Measurements from ENCODE around the gene PTPN5.

The PTPN5 gene

GRCh38 chr11:18733202-18733601, 58.4 kb downstream of the PTPN5 start:
- Mint-ChIP-seq H3K9me3 (no peaks in the 10 kb centered on the region), H3K27ac (peak overlapping the region; percentile 41), H3K4me1 (peaks cover 6% of the 10 kb centered on the region), H3K27me3 (peaks cover 2% of the 10 kb centered on the region), H3K36me3 (no peaks in the 10 kb centered on the region), H3K4me3 (no peak overlapping the region)

DNA sequence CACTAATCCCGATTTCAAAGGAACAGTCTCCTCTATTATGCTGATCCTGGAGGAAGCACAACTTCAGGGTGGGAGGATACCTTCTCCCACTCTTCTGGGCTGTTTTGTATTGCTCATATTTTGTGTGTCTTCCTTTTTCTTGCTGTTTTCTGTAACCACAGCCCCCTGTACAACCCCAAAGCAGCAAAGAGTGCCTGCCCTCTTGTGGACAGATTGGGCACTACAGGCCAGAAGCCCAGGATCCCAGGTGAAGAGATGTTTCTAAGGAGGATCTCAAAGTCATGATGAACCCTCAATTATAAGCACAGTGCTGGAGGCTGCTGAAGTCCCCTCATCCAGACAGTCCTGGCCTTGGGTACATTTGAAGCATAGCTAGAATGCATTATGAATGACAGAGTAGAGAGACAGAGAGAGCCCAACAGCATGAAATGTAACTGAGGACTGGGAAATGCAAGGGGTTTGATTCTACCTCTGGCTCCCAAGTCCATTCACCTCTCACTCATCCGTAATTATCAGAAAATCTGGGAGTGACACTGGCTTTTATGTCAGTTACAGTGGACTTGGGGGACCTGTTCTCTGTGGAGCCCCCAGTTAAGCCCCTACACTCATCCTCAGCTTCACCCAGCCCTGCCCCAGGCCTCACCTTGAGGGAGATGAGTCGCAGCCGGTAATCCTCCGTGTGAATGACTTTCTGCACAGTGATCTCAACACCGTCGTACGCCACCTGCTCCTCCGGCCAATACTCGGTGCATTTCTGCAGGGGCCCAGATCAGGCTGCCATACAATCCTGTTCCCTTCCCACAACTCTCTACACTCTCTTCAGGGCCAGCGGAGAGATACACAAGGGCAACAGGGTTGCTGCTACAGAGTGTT, 59.4 kb downstream of the PTPN5 start:
- Mint-ChIP-seq H3K4me3 (no peak overlapping the region), H3K27me3 (peaks cover 2% of the 10 kb centered on the region), H3K9me3 (no peaks in the 10 kb centered on the region), H3K4me1 (peaks cover 14% of the 10 kb centered on the region), H3K36me3 (no peaks in the 10 kb centered on the region), H3K27ac (no peak overlapping the region)

- Mint-ChIP-seq H3K4me1 (peaks cover 14% of the 10 kb centered on the region), H3K27ac (no peak overlapping the region), H3K4me3 (no peak overlapping the region), H3K27me3 (peaks cover 2% of the 10 kb centered on the region), H3K36me3 (no peaks in the 10 kb centered on the region), H3K9me3 (no peaks in the 10 kb centered on the region)
Measured at GRCh38 chr11:18731441-18731840, 60.2 kb downstream of the PTPN5 start.

DNA sequence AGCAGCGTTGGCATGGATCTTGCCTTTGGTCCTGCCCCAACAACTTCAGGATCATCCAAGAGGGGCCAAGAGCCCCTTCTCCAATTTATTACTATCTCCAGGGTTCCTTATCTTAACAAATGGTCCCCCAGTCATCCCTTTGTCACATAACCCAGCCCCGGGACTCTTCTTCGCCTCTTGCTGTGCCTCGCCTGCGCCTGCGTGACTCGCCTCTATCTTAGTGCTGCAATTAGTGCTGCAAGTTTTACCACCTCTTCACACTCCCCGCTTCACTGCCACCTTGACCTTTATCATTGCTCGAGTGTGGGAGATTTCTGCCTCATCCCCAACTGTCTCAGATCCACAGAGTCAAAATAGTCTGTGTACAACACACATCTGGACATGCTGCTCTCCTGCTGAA, 61.6 kb downstream of the PTPN5 start:
- no peak overlapping the region for H3K4me3 Mint-ChIP-seq
- no peaks in the 10 kb centered on the region for H3K36me3 Mint-ChIP-seq
- H3K9me3 Mint-ChIP-seq: no peaks in the 10 kb centered on the region
- no peak overlapping the region for H3K27ac Mint-ChIP-seq
- peaks cover 14% of the 10 kb centered on the region for H3K4me1 Mint-ChIP-seq
- no peaks in the 10 kb centered on the region for H3K27me3 Mint-ChIP-seq

DNA sequence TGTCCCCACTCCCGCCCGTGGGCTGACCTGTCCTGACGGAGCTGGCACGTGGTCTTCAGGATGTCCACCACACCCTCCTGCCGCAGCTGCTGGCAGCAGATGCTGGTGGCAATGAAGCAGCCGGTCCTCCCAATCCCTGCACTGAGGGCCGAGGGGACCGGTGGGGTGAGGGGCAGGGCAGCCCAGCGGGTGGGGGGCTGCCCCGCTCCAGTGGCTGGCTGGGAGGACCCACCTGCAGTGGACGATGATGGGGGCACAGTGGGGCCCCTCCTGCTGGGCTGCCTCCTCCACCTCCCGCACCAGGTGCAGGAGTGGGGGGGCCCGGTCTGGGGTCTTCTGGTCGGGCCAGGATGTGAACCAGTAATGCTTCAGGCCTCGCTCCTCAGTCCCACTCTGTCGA, 62.2 kb downstream of the PTPN5 start:
- Mint-ChIP-seq H3K27ac (no peak overlapping the region), H3K9me3 (no peaks in the 10 kb centered on the region), H3K4me3 (no peak overlapping the region), H3K4me1 (peaks cover 14% of the 10 kb centered on the region), H3K36me3 (no peaks in the 10 kb centered on the region), H3K27me3 (no peaks in the 10 kb centered on the region)

DNA sequence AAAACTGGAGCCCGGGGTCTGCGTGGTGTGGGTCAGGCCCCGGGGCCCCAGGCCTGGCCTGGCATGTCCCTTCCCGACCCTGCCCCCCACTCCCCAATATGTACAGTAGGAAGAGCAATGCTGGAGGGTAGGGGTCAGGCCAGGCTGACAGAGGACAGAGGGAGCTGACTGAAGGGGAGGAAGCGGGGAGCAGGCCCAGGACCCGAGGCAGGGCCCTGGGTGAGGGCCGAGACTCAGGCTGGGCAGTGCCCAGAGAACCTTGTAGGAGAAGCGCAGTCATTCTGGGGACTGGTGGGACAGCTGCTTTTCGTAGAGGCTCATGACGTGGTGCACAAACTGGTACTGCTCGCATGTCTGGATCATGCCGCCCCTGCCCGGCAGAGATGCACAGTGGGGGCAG, 62.9 kb downstream of the PTPN5 start:
- Mint-ChIP-seq H3K36me3 (no peaks in the 10 kb centered on the region), H3K27ac (no peak overlapping the region), H3K9me3 (no peaks in the 10 kb centered on the region), H3K27me3 (no peaks in the 10 kb centered on the region), H3K4me1 (peaks cover 14% of the 10 kb centered on the region), H3K4me3 (no peak overlapping the region)

- peak overlapping the region; percentile 1 for H3K27ac Mint-ChIP-seq
Measured at GRCh38 chr11:18727479-18728236, 63.9 kb downstream of the PTPN5 start.

GRCh38 chr11:18726040-18726439, 65.6 kb downstream of the PTPN5 start, which contains the start of gene IGSF22:
IGSF22 (minus strand) TSS chr11:18726188; CDS start chr11:18724236, 1,952 bp downstream.
- H3K27ac Mint-ChIP-seq: no peak within 1 kb of the TSS
- H3K27me3 Mint-ChIP-seq: no peaks in the 10 kb centered on the region
- H3K4me1 Mint-ChIP-seq: peaks cover 13% of the 10 kb centered on the region
- H3K36me3 Mint-ChIP-seq: no peaks in the 10 kb centered on the region
- no peak within 1 kb of the TSS for H3K4me3 Mint-ChIP-seq
- no peaks in the 10 kb centered on the region for H3K9me3 Mint-ChIP-seq

More at GRCh38 chr11:18727479-18728236, 63.9 kb downstream of the PTPN5 start:
- H3K9me3 Mint-ChIP-seq: no peaks in the 10 kb centered on the region
- no peaks in the 10 kb centered on the region for H3K36me3 Mint-ChIP-seq
- no peaks in the 10 kb centered on the region for H3K27me3 Mint-ChIP-seq
- H3K4me3 Mint-ChIP-seq: no peak overlapping the region
- peaks cover 14% of the 10 kb centered on the region for H3K4me1 Mint-ChIP-seq

GRCh38 chr11:18723991-18724390, 67.6 kb downstream of the PTPN5 start:
- Mint-ChIP-seq H3K9me3 (no peaks in the 10 kb centered on the region), H3K36me3 (no peaks in the 10 kb centered on the region), H3K4me3 (no peak overlapping the region), H3K4me1 (peaks cover 21% of the 10 kb centered on the region), H3K27me3 (no peaks in the 10 kb centered on the region), H3K27ac (no peak overlapping the region)

DNA sequence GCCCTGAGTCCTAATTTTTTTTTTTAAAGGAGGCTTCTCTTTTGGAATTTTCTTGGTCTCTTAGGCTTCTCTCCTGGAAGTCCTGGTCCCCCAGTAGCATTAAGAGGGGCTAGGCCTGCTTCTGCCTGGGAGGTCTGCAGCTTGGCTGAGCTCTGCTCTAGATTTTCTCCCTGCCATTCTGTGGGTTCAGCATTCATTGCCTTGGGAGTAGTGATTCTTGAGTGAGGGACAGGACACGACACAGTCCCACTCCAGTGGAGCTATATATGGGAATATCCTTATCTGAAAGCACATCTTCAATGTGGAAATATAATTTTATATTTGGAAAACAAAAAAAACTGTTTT, 69.3 kb downstream of the PTPN5 start:
- Mint-ChIP-seq H3K4me1 (peaks cover 11% of the 10 kb centered on the region), H3K4me3 (peak overlapping the region; percentile 94), H3K27me3 (no peaks in the 10 kb centered on the region), H3K27ac (no peak overlapping the region), H3K9me3 (no peaks in the 10 kb centered on the region), H3K36me3 (no peaks in the 10 kb centered on the region)

DNA sequence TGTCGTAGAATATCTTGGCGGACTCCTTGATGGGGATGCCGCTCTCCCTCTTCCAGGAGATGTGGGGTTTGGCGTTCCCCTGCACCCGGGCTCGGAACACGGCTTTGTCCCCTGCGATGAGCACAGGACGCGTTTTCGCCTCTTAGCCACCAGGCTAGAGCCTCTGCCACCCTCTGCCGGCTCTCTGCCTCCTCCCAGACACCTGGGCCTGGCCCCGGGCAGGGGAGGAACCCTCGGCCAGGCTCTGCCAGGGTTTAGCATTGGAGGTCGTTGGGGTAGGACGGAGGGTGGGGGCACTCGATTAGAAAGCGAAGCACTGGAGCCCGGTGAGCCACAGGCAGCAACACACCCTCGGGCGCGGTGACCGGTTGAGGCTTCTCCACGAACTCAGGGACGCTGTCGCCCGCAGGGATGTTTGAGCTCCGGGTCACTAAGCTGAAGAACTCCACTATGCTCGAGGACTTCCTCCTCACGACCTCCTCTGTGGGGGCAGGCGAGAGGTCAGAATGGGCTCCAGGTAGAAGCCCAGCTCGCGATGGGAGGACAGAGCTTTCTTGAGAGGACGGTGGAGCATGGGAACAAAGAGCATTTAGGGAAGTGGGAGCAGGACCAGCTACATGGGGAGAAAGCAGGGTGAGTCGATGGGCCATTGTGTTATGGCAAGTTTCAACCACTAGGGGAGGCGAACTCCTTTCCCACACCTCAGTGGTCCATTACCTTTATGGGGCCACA, 69.9 kb downstream of the PTPN5 start:
- Mint-ChIP-seq H3K27ac (no peak overlapping the region), H3K4me1 (peaks cover 11% of the 10 kb centered on the region), H3K36me3 (no peaks in the 10 kb centered on the region), H3K9me3 (no peaks in the 10 kb centered on the region), H3K4me3 (peak overlapping the region; percentile 94), H3K27me3 (no peaks in the 10 kb centered on the region)

DNA sequence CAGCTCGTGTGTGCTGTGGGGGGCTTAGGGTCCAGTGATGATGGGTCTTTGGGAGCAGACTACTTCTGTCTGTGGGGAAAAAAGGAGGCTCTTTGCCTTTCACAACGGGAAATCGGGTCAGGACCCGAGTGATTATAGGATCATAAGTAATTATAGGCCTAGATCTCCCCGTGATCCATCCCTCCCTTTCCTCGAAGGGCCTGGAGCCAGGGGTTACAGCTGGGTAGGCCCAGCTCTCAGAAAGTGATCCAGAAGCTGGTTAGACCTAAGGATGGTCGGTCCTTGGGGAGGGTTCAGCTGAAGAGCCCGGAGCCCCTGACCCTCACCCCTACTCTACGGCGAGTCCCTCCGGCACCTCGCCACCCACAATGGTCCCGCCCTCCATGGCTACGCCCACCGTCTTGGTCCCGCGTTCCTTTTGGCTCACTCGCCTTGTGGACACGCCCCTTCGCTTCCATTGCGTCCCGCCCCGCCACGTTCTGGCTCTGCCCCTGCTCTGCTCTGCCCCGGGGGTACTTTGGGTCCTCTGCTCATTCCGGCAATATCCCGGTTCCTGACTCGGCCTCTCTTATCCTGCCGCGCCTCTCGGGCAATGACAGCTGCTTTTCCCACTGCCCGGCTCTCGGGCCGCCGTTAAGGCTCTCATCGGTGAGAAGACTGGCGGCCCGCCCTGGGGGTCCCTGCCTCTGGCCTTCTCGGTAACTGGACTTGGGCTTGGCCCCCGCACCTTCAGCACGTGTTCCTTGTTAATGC, 70.6 kb downstream of the PTPN5 start:
- H3K36me3 Mint-ChIP-seq: no peaks in the 10 kb centered on the region
- no peaks in the 10 kb centered on the region for H3K27me3 Mint-ChIP-seq
- peak overlapping the region; percentile 94 for H3K4me3 Mint-ChIP-seq
- H3K27ac Mint-ChIP-seq: no peak overlapping the region
- peaks cover 11% of the 10 kb centered on the region for H3K4me1 Mint-ChIP-seq
- no peaks in the 10 kb centered on the region for H3K9me3 Mint-ChIP-seq

DNA sequence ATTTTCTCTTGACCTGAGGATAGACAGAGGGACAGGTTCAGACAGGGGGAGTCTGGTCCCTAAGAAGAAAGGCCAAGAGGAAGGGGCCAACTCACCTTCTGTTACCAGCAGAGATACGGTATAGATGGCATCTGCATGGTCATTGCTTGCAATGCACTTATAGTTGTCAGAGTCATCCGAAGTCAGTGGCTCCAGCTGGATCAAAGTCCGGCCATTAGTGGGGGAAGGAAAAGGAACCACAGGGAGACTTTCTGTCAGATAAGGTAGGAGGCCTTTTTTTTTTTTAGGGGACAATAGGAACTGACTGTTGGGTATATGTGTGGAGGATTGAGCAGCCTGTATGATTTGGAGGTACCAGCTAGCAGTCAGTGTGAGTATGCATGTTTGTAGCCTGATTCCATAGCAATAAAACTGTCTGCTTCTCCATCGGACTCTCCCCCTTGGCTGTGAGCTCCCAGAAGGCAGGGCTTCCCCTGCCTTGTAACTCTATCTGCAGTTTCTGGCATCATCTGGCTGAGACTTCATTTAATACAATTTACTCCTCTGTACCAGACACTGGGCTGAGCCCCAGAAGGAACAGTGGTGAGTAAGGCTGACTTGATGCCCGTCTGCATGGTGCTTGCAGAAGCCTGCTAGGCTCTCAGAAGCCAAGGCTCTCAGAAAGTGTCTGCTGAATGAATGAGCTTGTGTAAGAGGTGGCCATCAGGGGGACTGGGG, 71.3 kb downstream of the PTPN5 start:
- no peak overlapping the region for H3K27ac Mint-ChIP-seq
- no peaks in the 10 kb centered on the region for H3K27me3 Mint-ChIP-seq
- H3K9me3 Mint-ChIP-seq: no peaks in the 10 kb centered on the region
- H3K36me3 Mint-ChIP-seq: no peaks in the 10 kb centered on the region
- peak overlapping the region; percentile 94 for H3K4me3 Mint-ChIP-seq
- H3K4me1 Mint-ChIP-seq: peaks cover 11% of the 10 kb centered on the region

DNA sequence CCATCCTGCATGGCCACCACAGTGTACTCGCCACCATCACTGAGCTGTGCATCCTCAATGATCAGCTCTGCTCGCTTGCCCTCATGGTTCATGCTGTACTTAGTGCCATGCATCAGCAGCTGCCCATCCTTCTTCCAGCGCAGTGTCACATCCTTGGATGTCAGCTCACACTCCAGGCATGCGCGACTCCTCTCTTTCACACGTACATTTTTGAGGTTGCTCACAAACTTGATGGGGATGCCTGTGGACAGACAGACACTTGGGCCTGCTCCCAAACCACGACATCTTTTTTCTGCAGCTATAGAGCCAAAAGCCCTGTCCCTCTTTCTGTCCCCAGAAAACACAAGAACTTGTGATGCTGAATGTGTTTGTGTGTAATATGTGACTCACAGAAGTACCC, 76.1 kb downstream of the PTPN5 start:
- Mint-ChIP-seq H3K27me3 (no peaks in the 10 kb centered on the region), H3K27ac (no peak overlapping the region), H3K9me3 (no peaks in the 10 kb centered on the region), H3K4me3 (no peak overlapping the region), H3K36me3 (no peaks in the 10 kb centered on the region), H3K4me1 (peaks cover 4% of the 10 kb centered on the region)

GRCh38 chr11:18714443-18714780, 77.2 kb downstream of the PTPN5 start:
- H3K27me3 Mint-ChIP-seq: no peaks in the 10 kb centered on the region
- H3K4me3 Mint-ChIP-seq: no peak overlapping the region
- H3K4me1 Mint-ChIP-seq: no peaks in the 10 kb centered on the region
- no peaks in the 10 kb centered on the region for H3K9me3 Mint-ChIP-seq
- no peaks in the 10 kb centered on the region for H3K36me3 Mint-ChIP-seq
- H3K27ac Mint-ChIP-seq: no peak overlapping the region

Measured in activated naive CD4-positive, alpha-beta T cell treated with anti-CD3 and anti-CD28 coated beads, Interleukin-2, amount 50 U/mL, for 24 hours (primary cell).